ENCODE measurements around the gene MADCAM1. TPM values are rescaled to one million over a fixed set of nuclear protein-coding genes. Genes with fewer than 3 reads are reported as not detected.

The MADCAM1 gene
- total RNA-seq, 4 donors from 2014 or later = 0.21 TPM; not detected in 3

DNA sequence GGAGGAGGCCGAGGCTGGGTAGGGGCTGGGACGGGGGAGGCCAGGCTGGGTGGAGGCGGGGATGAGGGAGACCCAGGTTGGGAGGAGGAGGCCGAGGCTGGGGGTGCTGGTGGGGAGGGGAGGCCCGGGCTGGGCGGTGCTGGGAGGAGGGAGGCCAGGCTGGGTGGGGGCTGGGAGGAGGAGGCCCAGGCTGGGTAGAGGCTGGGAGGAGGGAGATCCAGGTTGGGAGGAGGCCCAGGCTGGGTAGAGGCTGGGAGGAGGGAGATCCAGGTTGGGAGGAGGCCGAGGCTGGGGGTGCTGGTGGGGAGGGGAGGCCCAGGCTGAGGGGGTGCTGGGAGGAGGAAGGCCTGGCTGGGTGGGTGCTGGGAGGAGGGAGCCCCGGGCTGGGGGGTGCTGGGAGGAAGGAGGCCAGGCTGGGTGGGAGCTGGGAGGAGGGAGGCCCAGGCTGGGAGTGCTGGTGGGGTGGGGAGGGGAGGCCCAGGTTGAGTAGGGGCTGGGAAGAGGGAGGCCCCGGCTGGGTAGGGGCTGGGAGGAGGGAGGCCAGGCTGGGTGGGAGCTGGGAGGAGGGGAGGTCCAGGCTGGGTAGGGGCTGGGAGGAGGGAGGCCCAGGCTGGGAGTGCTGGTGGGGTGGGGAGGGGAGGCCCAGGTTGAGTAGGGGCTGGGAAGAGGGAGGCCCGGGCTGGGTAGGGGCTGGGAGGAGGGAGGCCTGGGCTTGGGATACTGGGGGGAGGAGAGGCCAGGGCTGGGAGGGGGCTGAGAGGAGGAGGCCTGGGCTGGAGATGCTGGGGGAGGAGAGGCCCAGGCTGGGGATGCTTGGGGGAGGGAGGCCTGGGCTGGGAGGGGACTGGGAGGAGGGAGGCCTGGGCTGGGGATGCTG, 21.7 kb downstream of the MADCAM1 start:
- peaks cover 0 to 4% (median 0%) of the 10 kb centered on the region in 4 donors for H3K4me1 ChIP-seq
- H3K27me3 ChIP-seq = no peaks in the 10 kb centered on the region
- no peak overlapping the region for H3K27ac ChIP-seq
- WGBS, 2 donors = 62 to 68% methylated on average over 10 of the region's 10 CpGs
- peaks cover 0 to 9% (median 0%) of the 10 kb centered on the region in 4 donors for H3K9me3 ChIP-seq
- TF ChIP-seq EP300 (IDR thresholded peaks at IDR 0.05) = no peak
- TF ChIP-seq POLR2A (IDR thresholded peaks at IDR 0.05) = no peak
- TF ChIP-seq, protein P1, sequence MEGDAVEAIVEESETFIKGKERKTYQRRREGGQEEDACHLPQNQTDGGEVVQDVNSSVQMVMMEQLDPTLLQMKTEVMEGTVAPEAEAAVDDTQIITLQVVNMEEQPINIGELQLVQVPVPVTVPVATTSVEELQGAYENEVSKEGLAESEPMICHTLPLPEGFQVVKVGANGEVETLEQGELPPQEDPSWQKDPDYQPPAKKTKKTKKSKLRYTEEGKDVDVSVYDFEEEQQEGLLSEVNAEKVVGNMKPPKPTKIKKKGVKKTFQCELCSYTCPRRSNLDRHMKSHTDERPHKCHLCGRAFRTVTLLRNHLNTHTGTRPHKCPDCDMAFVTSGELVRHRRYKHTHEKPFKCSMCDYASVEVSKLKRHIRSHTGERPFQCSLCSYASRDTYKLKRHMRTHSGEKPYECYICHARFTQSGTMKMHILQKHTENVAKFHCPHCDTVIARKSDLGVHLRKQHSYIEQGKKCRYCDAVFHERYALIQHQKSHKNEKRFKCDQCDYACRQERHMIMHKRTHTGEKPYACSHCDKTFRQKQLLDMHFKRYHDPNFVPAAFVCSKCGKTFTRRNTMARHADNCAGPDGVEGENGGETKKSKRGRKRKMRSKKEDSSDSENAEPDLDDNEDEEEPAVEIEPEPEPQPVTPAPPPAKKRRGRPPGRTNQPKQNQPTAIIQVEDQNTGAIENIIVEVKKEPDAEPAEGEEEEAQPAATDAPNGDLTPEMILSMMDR (IDR thresholded peaks at IDR 0.05) = no peak
- no peak overlapping the region for H3K4me3 ChIP-seq
- DNase-seq (ENCODE audit: low spot score in 2 of 2) = no peak
- peaks cover 0 to 53% (median 0%) of the 10 kb centered on the region in 3 donors for H3K36me3 ChIP-seq

DNA sequence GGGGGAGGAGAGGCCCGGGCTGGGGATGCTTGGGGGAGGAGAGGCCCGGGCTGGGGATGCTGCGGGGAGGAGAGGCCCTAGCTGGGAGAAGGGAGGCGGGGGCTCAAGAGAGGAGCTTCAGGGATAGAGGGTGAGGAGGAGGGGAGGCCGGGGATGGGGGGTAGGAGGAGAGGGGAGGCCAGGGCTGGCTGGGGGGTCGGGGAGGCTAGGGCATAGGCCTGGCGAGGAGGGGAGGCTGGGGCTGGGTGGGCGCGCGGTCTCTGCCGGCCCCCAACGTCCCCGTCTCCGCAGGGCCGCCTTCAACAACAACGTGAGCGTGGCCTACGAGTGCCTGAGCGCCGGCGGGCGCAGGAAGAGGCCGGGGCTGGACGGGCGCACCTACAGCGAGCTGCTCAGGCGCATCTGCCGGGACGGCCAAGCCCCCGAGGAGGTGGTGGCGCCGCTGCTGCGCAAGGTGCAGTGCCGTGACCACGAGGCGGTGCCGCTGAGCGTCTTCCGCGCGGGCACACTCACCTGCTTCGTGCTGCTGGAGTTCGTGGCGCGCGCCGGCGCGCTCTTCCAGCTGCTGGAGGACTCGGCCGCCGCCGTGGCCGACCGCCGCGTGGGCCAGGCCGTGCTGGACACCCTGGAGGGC, 22.4 kb downstream of the MADCAM1 start:
- no peaks in the 10 kb centered on the region for H3K27me3 ChIP-seq
- no peak overlapping the region for H3K4me3 ChIP-seq
- DNase-seq (ENCODE audit: low spot score in 2 of 2) = no peak
- peaks cover 0 to 46% (median 0%) of the 10 kb centered on the region in 3 donors for H3K36me3 ChIP-seq
- no peak overlapping the region for H3K27ac ChIP-seq
- peaks cover 0 to 9% (median 0%) of the 10 kb centered on the region in 4 donors for H3K9me3 ChIP-seq
- no peak for TF ChIP-seq EP300 (IDR thresholded peaks at IDR 0.05)
- no peak for TF ChIP-seq POLR2A (IDR thresholded peaks at IDR 0.05)
- TF ChIP-seq, protein P1 (IDR thresholded peaks at IDR 0.05) = no peak
- H3K4me1 ChIP-seq = no peaks in the 10 kb centered on the region
- 40 to 48% methylated on average over 4 to 31 of the region's 58 CpGs for WGBS, 2 donors

DNA sequence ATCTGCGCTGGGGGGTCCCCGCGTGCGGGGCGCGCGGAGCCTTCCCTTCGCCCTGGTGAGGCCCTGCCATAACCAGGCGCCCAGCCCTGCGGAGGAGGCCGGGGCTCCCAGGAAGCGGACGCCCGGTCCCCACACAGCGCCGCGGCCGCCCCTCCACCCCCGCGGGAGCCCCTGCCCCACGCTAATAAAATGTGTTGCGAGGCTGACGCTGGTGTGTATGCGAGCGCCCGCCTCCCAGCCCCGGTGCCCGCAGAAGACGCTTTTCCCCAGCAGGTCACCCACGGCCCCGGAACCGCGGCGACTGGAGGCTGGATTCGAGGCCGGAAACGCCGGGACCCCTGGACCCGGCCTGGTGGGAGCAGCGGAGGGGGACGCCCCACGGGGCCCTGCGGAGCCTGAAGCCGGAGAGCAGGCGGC, 23.2 kb downstream of the MADCAM1 start:
- Histone ChIP-seq H3K4me1 (no peaks in the 10 kb centered on the region), H3K27me3 (no peaks in the 10 kb centered on the region), H3K9me3 (peaks cover 0 to 9% (median 0%) of the 10 kb centered on the region in 4 donors), H3K36me3 (peaks cover 0 to 43% (median 0%) of the 10 kb centered on the region in 3 donors), H3K4me3 (no peak overlapping the region), H3K27ac (no peak overlapping the region)
- WGBS, 2 donors = 91 to 93% methylated on average over 23 to 33 of the region's 45 CpGs
- TF ChIP-seq POLR2A (IDR thresholded peaks at IDR 0.05) = no peak
- TF ChIP-seq EP300 (IDR thresholded peaks at IDR 0.05) = no peak
- TF ChIP-seq, protein P1 (IDR thresholded peaks at IDR 0.05) = no peak
- DNase-seq (ENCODE audit: low spot score in 2 of 2) = no peak

DNA sequence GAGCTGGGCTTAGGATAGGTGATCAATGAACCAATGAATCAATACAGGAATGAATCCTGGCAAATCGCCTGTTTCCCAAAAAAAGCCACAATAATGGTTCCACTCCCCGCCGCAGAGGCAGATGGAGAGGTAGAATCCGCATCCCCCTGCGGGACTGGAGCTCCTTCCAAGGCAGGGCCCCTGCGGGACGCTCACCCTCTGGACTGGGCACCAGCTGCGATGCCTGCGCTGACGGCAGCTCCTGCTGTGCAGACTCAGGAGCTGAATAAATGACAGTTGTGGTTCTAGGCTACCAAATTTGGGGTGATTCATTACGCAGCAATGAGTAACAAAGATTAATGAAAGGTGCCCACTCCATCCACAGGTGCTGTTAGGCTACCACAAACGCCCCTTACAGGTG, 26.4 kb downstream of the MADCAM1 start:
- DNase-seq (ENCODE audit: low spot score in 2 of 2) = no peak
- Histone ChIP-seq H3K27ac (no peak overlapping the region), H3K4me1 (no peaks in the 10 kb centered on the region), H3K4me3 (no peak overlapping the region), H3K27me3 (peaks cover 0 to 16% of the 10 kb centered on the region in 2 donors), H3K9me3 (peaks cover 0 to 9% (median 0%) of the 10 kb centered on the region in 4 donors), H3K36me3 (peaks cover 0 to 43% (median 0%) of the 10 kb centered on the region in 3 donors)
- WGBS, 2 donors = 92 to 96% methylated on average over 12 of the region's 12 CpGs
- TF ChIP-seq, protein P1 (IDR thresholded peaks at IDR 0.05) = no peak
- TF ChIP-seq EP300 (IDR thresholded peaks at IDR 0.05) (no peak), POLR2A (IDR thresholded peaks at IDR 0.05) (no peak)

Data from tibial nerve (tissue), 4 donors.